Panc1 (cell line): Measurements from ENCODE around the gene LHFPL5. TPM values are rescaled to one million over a fixed set of nuclear protein-coding genes. Genes with fewer than 3 reads are reported as not detected.

Experiments used
- ATAC-seq: fragments of 200-7000 bp; cut with Tn5 transposase; 2 replicates; pipeline ENCODE4 v1.9.1; 2020; ENCODE audit warnings: mild to moderate bottlenecking, moderate library complexity
- BruUV-seq: library from RNA; stranded (reverse); fragments of 400-500 nt; replicated peaks from 2 replicates; lab custom pipeline; 2021; lab: Mats Ljungman, UMichigan
- CTCF ChIA-PET: fragments of 300-600 bp; sonication (Branson Sonifier 250); formaldehyde crosslinking; loops from one replicate; lab custom pipeline; 2022; ENCODE audit warnings: antibody characterized with exemption; lab: Charles Lee
- POLR2A ChIA-PET: fragments of 300-600 bp; sonication (Branson Sonifier 250); formaldehyde crosslinking; loops from one replicate; lab custom pipeline; 2022; ENCODE audit warnings: antibody characterized with exemption; lab: Charles Lee
- DNase-seq: peaks from one replicate; pipeline ENCODE4 v3.0.0-alpha.2; 2010; ENCODE audit warnings: low read depth, low spot score
- H3K27ac ChIP-seq: 2 replicates; pipeline ENCODE4 v1.5.1; 2011; ENCODE audit warnings: mild to moderate bottlenecking, low read length, inconsistent platforms
- H3K27me3 ChIP-seq: fragments of 200-500 bp; sonication (Bioruptor generic); 2 replicates; pipeline ENCODE4 v1.6.0; 2014; ENCODE audit warnings: low read length, inconsistent platforms; ENCODE audit not compliant: control insufficient read depth, insufficient read depth
- H3K36me3 ChIP-seq: fragments of 200-500 bp; sonication (Bioruptor generic); 2 replicates; pipeline ENCODE4 v1.5.1; 2014; ENCODE audit warnings: inconsistent platforms, mild to moderate bottlenecking, low read length, moderate library complexity; ENCODE audit not compliant: control insufficient read depth, insufficient read depth
- H3K4me1 ChIP-seq: 2 replicates; pipeline ENCODE4 v1.5.1; 2011; ENCODE audit warnings: inconsistent platforms, mild to moderate bottlenecking, low read length, moderate library complexity; ENCODE audit not compliant: control insufficient read depth, insufficient read depth
- H3K4me3 ChIP-seq, 2 experiments: 2 replicates each; pipeline ENCODE4 v1.5.1; 2011 to 2012; ENCODE audit warnings: low read depth in 2 of 2, low read length in 2 of 2, mild to moderate bottlenecking in 2 of 2, inconsistent platforms in 1 of 2, moderate library complexity in 1 of 2
- H3K9me3 ChIP-seq: fragments of 200-500 bp; sonication (Bioruptor generic); 2 replicates; pipeline ENCODE4 v1.5.1; 2014; ENCODE audit warnings: low read depth, mild to moderate bottlenecking, inconsistent platforms, low read length, moderate library complexity; ENCODE audit not compliant: control insufficient read depth, insufficient read depth
- POLR2AphosphoS5 ChIP-seq: IDR thresholded peaks from 2 replicates; pipeline ENCODE4 v1.6.1; 2012; ENCODE audit warnings: mild to moderate bottlenecking, low read depth, low read length, moderate library complexity
- SIN3A ChIP-seq: IDR thresholded peaks from 2 replicates; pipeline ENCODE4 v1.6.1; 2012; ENCODE audit warnings: low read depth, mild to moderate bottlenecking, low read length, moderate library complexity, borderline replicate concordance; ENCODE audit not compliant: insufficient read depth
- TCF7L2 ChIP-seq: IDR thresholded peaks from 2 replicates; pipeline ENCODE4 v1.6.1; 2011; ENCODE audit warnings: mild to moderate bottlenecking, low read depth, low read length, inconsistent platforms
- in situ Hi-C: cut with HindIII; loops from 2 replicates; pipeline ENCODE4 v1.10.0; 2016; ENCODE audit warnings: low sequenced_read_pairs, low pct_unique_long_range_greater_than_20kb
- intact Hi-C: fragments of 100-400 bp; cut with micrococcal nuclease; formaldehyde crosslinking; loops from one replicate; pipeline ENCODE4 v1.10.0; 2022; ENCODE audit not compliant: unreplicated experiment
- total RNA-seq: library from RNA; stranded (reverse); gene quantifications from one replicate; pipeline ENCODE4 v1.2.1, GENCODE V29; 2021; ENCODE audit not compliant: unreplicated experiment
- TF ChIP-seq, protein P1 (sequence below): fragments of 450-650 bp; IDR thresholded peaks from 2 replicates; pipeline ENCODE4 v1.5.1; 2017; ENCODE audit warnings: mild to moderate bottlenecking
- TF ChIP-seq, protein P2 (sequence below), 2 experiments: IDR thresholded peaks; 2 replicates each; pipeline ENCODE4 v1.6.1; 2011 to 2012; ENCODE audit warnings: low read depth in 2 of 2, control low read depth in 1 of 2, low read length in 1 of 2, mild to moderate bottlenecking in 1 of 2, moderate library complexity in 1 of 2; ENCODE audit not compliant: insufficient read depth in 1 of 2

The LHFPL5 gene
- total RNA-seq, 1 experiment from 2014 or later, result not detected

DNA sequence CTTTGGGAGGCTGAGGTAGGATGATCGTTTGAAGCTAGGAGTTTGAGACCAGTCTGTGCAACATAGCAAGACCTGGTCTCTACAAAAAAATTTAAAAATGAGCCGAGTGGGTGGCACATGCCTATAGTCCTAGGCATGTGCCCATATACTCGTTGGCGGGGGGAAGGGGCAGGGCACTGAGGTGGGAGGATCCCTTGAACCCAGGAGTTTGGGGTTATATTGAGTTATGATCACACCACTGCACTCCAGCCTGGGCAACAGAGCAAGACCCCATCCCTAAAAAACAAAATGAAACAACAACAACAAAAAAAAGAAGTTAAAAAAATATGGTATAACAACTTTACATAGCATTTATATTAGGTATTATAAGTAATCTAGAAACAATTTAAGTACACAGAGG, 47.8 kb downstream of the LHFPL5 start:
- BruUV-seq, result no TSS peak
- no peak for TF ChIP-seq TCF7L2
- TF ChIP-seq, protein P1, sequence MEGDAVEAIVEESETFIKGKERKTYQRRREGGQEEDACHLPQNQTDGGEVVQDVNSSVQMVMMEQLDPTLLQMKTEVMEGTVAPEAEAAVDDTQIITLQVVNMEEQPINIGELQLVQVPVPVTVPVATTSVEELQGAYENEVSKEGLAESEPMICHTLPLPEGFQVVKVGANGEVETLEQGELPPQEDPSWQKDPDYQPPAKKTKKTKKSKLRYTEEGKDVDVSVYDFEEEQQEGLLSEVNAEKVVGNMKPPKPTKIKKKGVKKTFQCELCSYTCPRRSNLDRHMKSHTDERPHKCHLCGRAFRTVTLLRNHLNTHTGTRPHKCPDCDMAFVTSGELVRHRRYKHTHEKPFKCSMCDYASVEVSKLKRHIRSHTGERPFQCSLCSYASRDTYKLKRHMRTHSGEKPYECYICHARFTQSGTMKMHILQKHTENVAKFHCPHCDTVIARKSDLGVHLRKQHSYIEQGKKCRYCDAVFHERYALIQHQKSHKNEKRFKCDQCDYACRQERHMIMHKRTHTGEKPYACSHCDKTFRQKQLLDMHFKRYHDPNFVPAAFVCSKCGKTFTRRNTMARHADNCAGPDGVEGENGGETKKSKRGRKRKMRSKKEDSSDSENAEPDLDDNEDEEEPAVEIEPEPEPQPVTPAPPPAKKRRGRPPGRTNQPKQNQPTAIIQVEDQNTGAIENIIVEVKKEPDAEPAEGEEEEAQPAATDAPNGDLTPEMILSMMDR, result no peak
- TF ChIP-seq, protein P2, sequence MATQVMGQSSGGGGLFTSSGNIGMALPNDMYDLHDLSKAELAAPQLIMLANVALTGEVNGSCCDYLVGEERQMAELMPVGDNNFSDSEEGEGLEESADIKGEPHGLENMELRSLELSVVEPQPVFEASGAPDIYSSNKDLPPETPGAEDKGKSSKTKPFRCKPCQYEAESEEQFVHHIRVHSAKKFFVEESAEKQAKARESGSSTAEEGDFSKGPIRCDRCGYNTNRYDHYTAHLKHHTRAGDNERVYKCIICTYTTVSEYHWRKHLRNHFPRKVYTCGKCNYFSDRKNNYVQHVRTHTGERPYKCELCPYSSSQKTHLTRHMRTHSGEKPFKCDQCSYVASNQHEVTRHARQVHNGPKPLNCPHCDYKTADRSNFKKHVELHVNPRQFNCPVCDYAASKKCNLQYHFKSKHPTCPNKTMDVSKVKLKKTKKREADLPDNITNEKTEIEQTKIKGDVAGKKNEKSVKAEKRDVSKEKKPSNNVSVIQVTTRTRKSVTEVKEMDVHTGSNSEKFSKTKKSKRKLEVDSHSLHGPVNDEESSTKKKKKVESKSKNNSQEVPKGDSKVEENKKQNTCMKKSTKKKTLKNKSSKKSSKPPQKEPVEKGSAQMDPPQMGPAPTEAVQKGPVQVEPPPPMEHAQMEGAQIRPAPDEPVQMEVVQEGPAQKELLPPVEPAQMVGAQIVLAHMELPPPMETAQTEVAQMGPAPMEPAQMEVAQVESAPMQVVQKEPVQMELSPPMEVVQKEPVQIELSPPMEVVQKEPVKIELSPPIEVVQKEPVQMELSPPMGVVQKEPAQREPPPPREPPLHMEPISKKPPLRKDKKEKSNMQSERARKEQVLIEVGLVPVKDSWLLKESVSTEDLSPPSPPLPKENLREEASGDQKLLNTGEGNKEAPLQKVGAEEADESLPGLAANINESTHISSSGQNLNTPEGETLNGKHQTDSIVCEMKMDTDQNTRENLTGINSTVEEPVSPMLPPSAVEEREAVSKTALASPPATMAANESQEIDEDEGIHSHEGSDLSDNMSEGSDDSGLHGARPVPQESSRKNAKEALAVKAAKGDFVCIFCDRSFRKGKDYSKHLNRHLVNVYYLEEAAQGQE (IDR thresholded peaks at IDR 0.05; ENCODE audit: insufficient read depth in 1 of 2, low read depth in 2 of 2, low read length in 1 of 2), result no peak
- TF ChIP-seq POLR2AphosphoS5, result no peak
- TF ChIP-seq SIN3A, result no peak
- DNase-seq, result no peak
- H3K27me3 ChIP-seq, result no peaks in the 10 kb centered on the region
- no peaks in the 10 kb centered on the region for H3K9me3 ChIP-seq
- H3K4me3 ChIP-seq, result no peak overlapping the region
- ChIA-PET POLR2A (no interaction called here), CTCF (no interaction called here)
- intact Hi-C loops (no loop called here), in situ Hi-C loops (no loop called here)
- H3K27ac ChIP-seq, result no peak overlapping the region
- H3K4me1 ChIP-seq, result no peaks in the 10 kb centered on the region
- ATAC-seq, result no peak
- H3K36me3 ChIP-seq, result peaks cover 24% of the 10 kb centered on the region

- CTCF ChIA-PET, result no interaction called here
- in situ Hi-C loops, result no loop called here
- POLR2A ChIA-PET, result no interaction called here
Measured at GRCh38 chr6:35856250-35856649, 51.1 kb downstream of the LHFPL5 start.

More at GRCh38 chr6:35856250-35856649, 51.1 kb downstream of the LHFPL5 start:
- BruUV-seq, result no TSS peak
- Histone ChIP-seq H3K9me3 (no peaks in the 10 kb centered on the region), H3K27me3 (no peaks in the 10 kb centered on the region), H3K4me3 (no peak overlapping the region), H3K36me3 (peaks cover 28% of the 10 kb centered on the region), H3K27ac (no peak overlapping the region), H3K4me1 (no peaks in the 10 kb centered on the region)
- no peak for DNase-seq
- TF ChIP-seq, protein P2 (IDR thresholded peaks at IDR 0.05; ENCODE audit: insufficient read depth in 1 of 2, low read depth in 2 of 2, low read length in 1 of 2), result no peak
- TF ChIP-seq, protein P1, result no peak
- TF ChIP-seq TCF7L2, result no peak
- no peak for TF ChIP-seq POLR2AphosphoS5
- no peak for TF ChIP-seq SIN3A
- ATAC-seq, result no peak
- intact Hi-C loops, result no loop called here
